ENCODE data around the gene LST1.
"Not testable (repeated sequence)": the region's sequence is repeated elsewhere in the genome, so short reads cannot be mapped to it uniquely, and the experiment has no call there.

DNA sequence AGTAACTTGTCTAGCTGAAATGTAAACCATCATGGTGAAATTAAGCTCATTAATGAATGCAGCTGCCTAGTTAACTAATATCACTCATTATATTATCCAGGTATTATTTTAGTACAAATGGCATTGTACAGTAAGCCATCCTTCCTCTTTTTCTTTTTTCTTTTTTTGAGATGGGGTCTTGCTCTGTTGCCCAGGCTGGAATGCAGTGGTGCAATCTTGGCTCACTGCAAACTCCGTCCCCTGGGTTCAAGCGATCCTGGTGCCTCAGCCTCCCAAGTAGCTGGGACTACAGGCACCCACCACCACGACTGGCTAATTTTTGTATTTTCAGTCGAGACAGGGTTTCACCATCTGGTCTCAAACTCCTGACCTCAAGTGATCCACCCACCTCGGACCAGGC lies 4.6 kb downstream of the LST1 start:
- not testable (repeated sequence) for TF ChIP-seq POLR2A (IDR thresholded peaks at IDR 0.05; ENCODE audit: low read length); GATA1 (IDR thresholded peaks at IDR 0.05; ENCODE audit: low read depth, low read length)

Measured in erythroblast (primary cell).